Cardiac fibroblast (primary cell): ENCODE results near the gene ARMC6.

Experiments
- DNase-seq, 2 donors: peaks; one replicate each; pipeline versions ENCODE4 v3.0.0 to v3.0.0-alpha.2; 2010; ENCODE audit warnings: low read depth in 2 of 2
- H3K4me3 ChIP-seq, 2 donors: replicated peaks in 1 of 2; 1 replicate in 1 of 2; 2 replicates in 1 of 2; pipeline ENCODE4 v1.5.1; 2011; ENCODE audit warnings: low read depth in 2 of 2, low read length in 2 of 2, mild to moderate bottlenecking in 2 of 2, moderate library complexity in 1 of 2
- TF ChIP-seq, protein P1 (sequence below): IDR thresholded peaks from one replicate; pipeline ENCODE4 v1.5.1; 2011; ENCODE audit warnings: low read depth, mild to moderate bottlenecking, low read length, inconsistent platforms

The ARMC6 gene

DNA sequence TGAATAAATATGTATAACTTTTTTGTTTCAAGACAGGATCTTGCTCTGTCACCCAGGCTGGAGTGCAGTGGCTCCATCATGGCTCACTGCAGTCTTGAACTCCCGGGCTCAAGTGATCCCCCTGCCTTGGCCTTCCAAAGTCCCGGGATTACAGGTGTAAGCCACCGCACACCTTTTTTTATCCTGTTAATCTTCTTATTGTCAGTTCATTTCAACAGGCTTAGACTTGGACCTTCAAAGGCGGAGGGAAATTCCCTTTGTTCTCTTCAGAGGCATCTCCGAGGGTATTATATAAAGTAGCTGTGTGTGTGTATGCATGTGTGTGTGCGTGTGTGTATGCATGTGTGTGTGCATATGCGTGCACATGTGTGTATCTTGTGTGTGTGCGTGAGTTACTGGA, 35.1 kb upstream of the ARMC6 start:
- TF ChIP-seq, protein P1, sequence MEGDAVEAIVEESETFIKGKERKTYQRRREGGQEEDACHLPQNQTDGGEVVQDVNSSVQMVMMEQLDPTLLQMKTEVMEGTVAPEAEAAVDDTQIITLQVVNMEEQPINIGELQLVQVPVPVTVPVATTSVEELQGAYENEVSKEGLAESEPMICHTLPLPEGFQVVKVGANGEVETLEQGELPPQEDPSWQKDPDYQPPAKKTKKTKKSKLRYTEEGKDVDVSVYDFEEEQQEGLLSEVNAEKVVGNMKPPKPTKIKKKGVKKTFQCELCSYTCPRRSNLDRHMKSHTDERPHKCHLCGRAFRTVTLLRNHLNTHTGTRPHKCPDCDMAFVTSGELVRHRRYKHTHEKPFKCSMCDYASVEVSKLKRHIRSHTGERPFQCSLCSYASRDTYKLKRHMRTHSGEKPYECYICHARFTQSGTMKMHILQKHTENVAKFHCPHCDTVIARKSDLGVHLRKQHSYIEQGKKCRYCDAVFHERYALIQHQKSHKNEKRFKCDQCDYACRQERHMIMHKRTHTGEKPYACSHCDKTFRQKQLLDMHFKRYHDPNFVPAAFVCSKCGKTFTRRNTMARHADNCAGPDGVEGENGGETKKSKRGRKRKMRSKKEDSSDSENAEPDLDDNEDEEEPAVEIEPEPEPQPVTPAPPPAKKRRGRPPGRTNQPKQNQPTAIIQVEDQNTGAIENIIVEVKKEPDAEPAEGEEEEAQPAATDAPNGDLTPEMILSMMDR = no peak
- DNase-seq = no peak
- H3K4me3 ChIP-seq = no peak overlapping the region

DNA sequence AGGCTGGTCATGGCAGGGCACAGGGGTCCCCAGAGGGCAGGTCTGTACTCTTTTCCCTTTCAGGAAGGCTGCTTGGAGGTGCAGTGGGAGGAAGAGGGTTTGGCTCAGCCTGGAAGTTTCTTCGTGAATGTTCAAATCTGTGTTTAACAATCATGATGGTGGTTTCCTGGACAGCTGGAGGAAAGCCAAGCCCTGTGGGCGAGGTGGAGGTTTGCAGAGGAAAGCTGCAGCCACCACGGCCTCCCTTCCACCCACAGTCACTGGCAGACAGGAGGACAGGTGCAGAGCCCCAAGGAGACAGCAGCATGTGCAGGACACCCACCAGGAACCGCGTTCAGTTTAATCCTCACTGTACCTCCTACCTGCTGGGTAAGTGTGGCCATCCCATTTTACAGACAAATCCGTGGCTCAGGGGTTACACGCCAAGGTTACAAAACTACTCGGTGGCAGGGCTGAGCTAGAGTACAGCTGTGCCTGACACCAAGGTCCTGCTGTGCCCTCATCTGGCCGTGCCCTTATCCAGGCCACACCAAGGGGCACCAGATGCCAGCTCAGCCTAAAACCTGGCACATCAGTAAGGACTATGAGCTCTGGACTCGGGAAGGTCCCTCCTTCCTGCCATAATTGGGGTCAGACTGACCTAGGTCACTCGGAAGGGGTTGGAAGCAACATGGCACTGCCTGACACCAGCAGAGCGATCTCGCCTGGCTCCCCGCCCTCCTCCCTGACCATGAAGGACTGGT, 34.2 kb upstream of the ARMC6 start:
- DNase-seq = peak; percentile 27 to 41
- TF ChIP-seq, protein P1 = no peak
- H3K4me3 ChIP-seq = no peak overlapping the region

DNA sequence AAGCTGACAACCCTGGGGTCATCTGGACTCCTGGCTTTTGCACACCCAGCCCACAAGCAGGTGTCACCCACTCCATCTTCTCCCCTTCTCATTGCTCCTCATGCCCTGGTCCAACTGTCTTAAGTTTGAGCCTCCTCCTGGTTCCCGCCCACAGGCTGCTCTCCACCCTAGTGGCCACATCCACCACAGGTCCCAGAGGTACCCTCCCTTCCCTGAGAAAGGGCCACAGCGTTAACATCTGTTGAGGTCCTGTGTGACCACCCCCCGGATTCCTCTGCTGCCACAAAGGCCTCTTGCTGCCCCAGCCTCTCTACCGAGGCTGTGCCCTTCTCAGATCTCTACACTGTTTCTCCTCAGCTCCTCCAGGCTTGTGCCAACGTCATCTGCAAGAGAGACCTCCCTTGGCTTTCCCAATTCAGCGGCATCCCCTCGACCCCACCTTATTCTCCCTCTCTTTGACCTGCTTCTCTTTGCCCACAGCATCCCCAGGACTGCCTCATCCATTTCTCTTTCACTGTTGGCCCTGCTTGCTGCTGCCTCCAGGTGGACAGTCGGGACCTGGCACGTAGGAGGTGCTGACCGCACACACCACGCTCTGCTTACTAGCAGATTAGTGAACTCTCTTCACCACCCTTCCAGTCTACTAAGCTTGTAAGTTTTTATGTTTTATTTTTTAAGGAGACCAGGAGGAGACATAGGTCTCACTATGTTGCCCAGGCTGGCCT, 33.3 kb upstream of the ARMC6 start:
- peak; percentile 22 to 24 for DNase-seq
- H3K4me3 ChIP-seq = no peak overlapping the region
- TF ChIP-seq, protein P1 = peak; percentile 40

DNA sequence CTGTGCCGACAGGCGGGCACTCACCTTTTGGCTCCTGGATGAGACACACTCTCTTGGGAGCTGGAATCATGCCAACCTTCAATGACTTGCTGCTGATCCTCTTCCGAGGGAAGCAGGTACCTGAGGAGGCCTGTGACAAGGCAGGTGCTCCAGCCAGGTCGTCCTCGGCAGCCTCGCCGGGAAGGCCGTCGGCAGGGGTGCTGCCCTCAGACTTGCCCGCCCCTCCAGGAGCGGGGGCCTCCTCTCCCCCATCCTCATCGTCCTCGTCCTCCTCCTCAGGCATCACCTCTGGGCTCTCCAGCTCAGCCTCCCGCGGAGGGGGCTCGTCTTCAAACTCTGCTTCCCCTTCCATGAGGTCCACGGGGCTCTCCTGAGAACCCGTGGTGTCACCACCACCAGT, 29.3 kb upstream of the ARMC6 start:
- TF ChIP-seq, protein P1 = no peak
- no peak overlapping the region for H3K4me3 ChIP-seq
- no peak for DNase-seq

DNA sequence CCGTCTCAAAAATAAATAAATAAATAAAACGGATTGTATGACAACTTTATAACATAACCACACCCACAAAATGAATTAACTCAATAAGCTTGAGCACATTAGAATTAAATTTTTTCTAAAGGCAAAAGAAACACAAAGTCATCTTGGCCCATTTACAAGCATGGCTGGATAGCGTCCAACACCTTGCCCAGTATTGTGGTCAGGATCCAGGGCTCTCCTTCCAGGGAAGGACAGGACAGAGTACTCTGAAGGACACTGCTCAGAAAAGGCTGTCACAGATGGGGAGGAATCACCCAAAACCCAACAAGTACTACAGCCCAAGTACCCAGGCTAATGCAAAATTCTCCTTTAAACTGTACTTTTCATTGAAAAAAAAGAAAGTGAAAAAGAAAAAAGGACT, 27.2 kb upstream of the ARMC6 start:
- no peak overlapping the region for H3K4me3 ChIP-seq
- TF ChIP-seq, protein P1 = no peak
- peak in 1 of 2 donors; percentile 35 for DNase-seq

DNA sequence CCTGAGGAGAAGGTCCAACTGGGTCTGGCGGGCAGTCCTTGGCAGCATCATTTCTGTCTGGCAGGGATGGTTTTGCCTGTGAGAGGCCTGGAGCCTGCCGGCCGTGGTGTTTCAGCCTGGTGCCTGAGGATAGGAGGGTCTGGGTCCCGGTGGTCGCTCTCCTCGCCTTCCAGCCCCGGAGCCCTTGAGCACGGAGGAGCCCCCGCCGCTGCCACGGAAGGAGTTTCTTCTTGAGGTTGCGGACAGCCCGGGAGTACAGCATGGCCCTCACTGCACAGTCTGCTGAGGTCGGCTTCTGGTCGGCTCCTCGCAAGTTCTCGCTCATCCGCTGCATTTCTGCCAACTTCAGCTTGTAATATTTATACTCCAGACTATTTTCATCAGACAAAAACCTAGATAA, 23.5 kb upstream of the ARMC6 start:
- DNase-seq = no peak
- H3K4me3 ChIP-seq = no peak overlapping the region
- TF ChIP-seq, protein P1 = no peak
